HL-60 (cell line): Measurements from ENCODE around the gene SLC17A7.
"Not testable (repeated sequence)": the region's sequence is repeated elsewhere in the genome, so short reads cannot be mapped to it uniquely, and the experiment has no call there.

Experiments
- DNase-seq, 2 experiments: peaks; one replicate each; pipeline ENCODE4 v3.0.0-alpha.2; 2010 to 2020; ENCODE audit warnings: low read depth in 1 of 2, low spot score in 1 of 2
- H3K27ac ChIP-seq: fragments of 250-450 bp; sonication (Bioruptor Pico); replicated peaks from 2 replicates; pipeline ENCODE4 v1.5.1; 2020; ENCODE audit warnings: mild to moderate bottlenecking, moderate library complexity
- H3K27me3 ChIP-seq: fragments of 250-450 bp; sonication (Bioruptor Pico); 2 replicates; pipeline ENCODE4 v1.5.1; 2021; ENCODE audit warnings: mild to moderate bottlenecking, moderate library complexity; ENCODE audit not compliant: insufficient read depth, poor library complexity, severe bottlenecking
- H3K4me3 ChIP-seq: replicated peaks from 2 replicates; pipeline ENCODE4 v1.5.1; 2011; ENCODE audit warnings: mild to moderate bottlenecking, control low read depth, low read length; ENCODE audit not compliant: insufficient read depth
- GABPA ChIP-seq: IDR thresholded peaks from 2 replicates; pipeline ENCODE4 v1.6.1; 2012; ENCODE audit warnings: low read depth
- POLR2AphosphoS5 ChIP-seq: IDR thresholded peaks from 2 replicates; pipeline ENCODE4 v1.6.1; 2012; ENCODE audit warnings: low read depth
- SPI1 ChIP-seq: IDR thresholded peaks from 2 replicates; pipeline ENCODE4 v1.6.1; 2012; ENCODE audit warnings: low read depth, mild to moderate bottlenecking, borderline replicate concordance
- TF ChIP-seq, protein P1 (sequence below): IDR thresholded peaks from one replicate; pipeline ENCODE4 v1.5.1; 2011; ENCODE audit warnings: low read length, control low read depth, inconsistent platforms; ENCODE audit not compliant: insufficient read depth
- TF ChIP-seq, protein P2 (sequence below): IDR thresholded peaks from 2 replicates; pipeline ENCODE4 v1.6.1; 2012; ENCODE audit warnings: low read depth; ENCODE audit not compliant: insufficient replicate concordance

Gene SLC17A7

DNA sequence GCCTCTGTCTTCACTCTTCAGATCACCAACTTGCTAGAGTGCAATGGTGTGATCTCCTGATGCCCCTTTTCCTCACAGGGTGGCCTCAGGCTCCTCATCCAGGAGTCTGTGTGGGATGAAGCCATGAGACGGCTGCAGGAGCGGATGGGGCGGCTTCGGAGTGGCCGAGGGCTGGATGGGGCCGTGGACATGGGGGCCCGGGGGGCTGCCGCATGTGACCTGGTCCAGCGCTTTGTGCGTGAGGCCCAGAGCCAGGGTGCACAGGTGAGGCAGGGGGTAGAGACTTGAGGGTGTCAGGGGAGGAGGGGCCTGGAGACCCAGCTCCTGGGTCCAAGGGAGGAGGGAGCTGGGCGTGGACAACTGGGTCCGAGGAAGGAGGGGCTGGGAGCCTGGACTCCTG is 21.2 kb upstream of the SLC17A7 start:
- no peaks in the 10 kb centered on the region for H3K27me3 ChIP-seq
- H3K27ac ChIP-seq: no peak overlapping the region
- no peak for DNase-seq
- no peak overlapping the region for H3K4me3 ChIP-seq
- TF ChIP-seq, protein P1, sequence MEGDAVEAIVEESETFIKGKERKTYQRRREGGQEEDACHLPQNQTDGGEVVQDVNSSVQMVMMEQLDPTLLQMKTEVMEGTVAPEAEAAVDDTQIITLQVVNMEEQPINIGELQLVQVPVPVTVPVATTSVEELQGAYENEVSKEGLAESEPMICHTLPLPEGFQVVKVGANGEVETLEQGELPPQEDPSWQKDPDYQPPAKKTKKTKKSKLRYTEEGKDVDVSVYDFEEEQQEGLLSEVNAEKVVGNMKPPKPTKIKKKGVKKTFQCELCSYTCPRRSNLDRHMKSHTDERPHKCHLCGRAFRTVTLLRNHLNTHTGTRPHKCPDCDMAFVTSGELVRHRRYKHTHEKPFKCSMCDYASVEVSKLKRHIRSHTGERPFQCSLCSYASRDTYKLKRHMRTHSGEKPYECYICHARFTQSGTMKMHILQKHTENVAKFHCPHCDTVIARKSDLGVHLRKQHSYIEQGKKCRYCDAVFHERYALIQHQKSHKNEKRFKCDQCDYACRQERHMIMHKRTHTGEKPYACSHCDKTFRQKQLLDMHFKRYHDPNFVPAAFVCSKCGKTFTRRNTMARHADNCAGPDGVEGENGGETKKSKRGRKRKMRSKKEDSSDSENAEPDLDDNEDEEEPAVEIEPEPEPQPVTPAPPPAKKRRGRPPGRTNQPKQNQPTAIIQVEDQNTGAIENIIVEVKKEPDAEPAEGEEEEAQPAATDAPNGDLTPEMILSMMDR: no peak
- TF ChIP-seq SPI1 (no peak), GABPA (no peak), POLR2AphosphoS5 (no peak)
- TF ChIP-seq, protein P2, sequence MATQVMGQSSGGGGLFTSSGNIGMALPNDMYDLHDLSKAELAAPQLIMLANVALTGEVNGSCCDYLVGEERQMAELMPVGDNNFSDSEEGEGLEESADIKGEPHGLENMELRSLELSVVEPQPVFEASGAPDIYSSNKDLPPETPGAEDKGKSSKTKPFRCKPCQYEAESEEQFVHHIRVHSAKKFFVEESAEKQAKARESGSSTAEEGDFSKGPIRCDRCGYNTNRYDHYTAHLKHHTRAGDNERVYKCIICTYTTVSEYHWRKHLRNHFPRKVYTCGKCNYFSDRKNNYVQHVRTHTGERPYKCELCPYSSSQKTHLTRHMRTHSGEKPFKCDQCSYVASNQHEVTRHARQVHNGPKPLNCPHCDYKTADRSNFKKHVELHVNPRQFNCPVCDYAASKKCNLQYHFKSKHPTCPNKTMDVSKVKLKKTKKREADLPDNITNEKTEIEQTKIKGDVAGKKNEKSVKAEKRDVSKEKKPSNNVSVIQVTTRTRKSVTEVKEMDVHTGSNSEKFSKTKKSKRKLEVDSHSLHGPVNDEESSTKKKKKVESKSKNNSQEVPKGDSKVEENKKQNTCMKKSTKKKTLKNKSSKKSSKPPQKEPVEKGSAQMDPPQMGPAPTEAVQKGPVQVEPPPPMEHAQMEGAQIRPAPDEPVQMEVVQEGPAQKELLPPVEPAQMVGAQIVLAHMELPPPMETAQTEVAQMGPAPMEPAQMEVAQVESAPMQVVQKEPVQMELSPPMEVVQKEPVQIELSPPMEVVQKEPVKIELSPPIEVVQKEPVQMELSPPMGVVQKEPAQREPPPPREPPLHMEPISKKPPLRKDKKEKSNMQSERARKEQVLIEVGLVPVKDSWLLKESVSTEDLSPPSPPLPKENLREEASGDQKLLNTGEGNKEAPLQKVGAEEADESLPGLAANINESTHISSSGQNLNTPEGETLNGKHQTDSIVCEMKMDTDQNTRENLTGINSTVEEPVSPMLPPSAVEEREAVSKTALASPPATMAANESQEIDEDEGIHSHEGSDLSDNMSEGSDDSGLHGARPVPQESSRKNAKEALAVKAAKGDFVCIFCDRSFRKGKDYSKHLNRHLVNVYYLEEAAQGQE: no peak

DNA sequence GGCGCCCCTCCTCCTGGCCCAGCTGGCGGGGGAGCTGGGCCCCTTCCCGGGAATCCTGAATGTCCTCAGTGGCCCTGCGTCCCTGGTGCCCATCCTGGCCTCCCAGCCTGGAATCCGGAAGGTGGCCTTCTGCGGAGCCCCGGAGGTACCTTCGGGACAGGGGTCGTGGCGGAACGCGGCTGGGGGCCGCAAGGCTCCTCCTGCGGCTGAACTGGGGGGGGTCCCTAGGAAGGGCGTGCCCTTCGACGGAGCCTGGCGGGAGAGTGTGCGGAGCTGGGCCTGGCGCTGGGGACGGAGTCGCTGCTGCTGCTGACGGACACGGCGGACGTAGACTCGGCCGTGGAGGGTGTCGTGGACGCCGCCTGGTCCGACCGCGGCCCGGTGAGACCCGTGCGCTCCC is 20.3 kb upstream of the SLC17A7 start:
- Histone ChIP-seq H3K4me3 (no peak overlapping the region), H3K27me3 (no peaks in the 10 kb centered on the region), H3K27ac (no peak overlapping the region)
- DNase-seq: no peak
- TF ChIP-seq GABPA (no peak), POLR2AphosphoS5 (no peak), SPI1 (no peak)
- TF ChIP-seq, protein P1: no peak
- TF ChIP-seq, protein P2: no peak

DNA sequence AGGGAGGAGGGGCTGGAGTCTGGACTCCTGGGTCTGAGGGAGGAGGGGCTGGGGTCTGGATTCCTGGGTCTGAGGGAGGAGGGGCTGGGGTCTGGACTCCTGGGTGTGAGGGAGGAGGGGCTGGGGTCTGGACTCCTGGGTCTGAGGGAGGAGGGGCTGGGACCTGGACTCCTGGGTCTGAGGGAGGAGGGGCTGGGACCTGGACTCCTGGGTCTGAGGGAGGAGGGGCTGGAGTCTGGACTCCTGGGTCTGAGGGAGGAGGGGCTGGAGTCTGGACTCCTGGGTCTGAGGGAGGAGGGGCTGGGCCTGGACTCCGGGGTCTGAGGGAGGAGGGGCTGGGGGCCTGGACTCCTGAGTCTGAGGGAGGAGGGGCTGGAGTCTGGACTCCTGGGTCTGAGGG is 19.8 kb upstream of the SLC17A7 start:
- not testable (repeated sequence) for H3K27ac ChIP-seq

DNA sequence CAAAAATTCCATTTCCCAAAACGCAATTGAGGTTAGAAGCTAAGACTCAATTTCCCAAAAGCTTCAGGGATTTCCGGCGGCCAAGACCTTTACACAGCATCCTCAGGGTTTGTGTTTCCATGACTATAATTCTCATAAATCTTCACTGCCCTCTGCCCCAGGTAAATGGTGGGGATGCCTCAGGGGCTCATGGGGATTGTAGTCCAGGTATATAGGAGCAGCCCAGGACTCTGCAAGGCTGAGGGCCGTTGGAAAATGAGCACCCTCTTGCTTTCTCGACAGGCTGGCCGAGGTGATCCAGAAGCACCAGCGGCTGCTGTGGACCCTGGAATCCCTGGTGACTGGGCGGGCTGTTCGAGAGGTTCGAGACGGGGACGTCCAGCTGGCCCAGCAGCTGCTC is 18.1 kb upstream of the SLC17A7 start:
- Histone ChIP-seq H3K27me3 (no peaks in the 10 kb centered on the region), H3K4me3 (no peak overlapping the region), H3K27ac (no peak overlapping the region)
- TF ChIP-seq, protein P1: no peak
- TF ChIP-seq POLR2AphosphoS5: no peak
- TF ChIP-seq, protein P2: no peak
- TF ChIP-seq SPI1: no peak
- no peak for TF ChIP-seq GABPA
- no peak for DNase-seq

More for the DNA sequence above, 19.8 kb upstream of the SLC17A7 start:
- DNase-seq, H3K27me3 ChIP-seq, H3K4me3 ChIP-seq: not testable (repeated sequence)
